ENCODE measurements around the gene REC114. TPM values are rescaled to one million over a fixed set of nuclear protein-coding genes. Genes with fewer than 3 reads are reported as not detected.
"Not testable (repeated sequence)": the region's sequence is repeated elsewhere in the genome, so short reads cannot be mapped to it uniquely, and the experiment has no call there.

REC114 gene
- total and polyA plus RNA-seq, 2 experiments from 2014 or later, result 2.3 to 2.8 TPM

GRCh38 chr15:73571346-73571745, 128.4 kb downstream of the REC114 start:
- peaks cover 69% of the 10 kb centered on the region for H3K36me3 ChIP-seq
- H3K4me1 ChIP-seq (ENCODE audit: low read depth), result no peaks in the 10 kb centered on the region
- no peaks in the 10 kb centered on the region for H3K27me3 ChIP-seq
- DNase-seq (ENCODE audit: low read depth in 1 of 2, low spot score in 1 of 2), result no peak
- H3K9me3 ChIP-seq (ENCODE audit: low read depth), result no peaks in the 10 kb centered on the region
- no peak for TF ChIP-seq CTCF (IDR thresholded peaks at IDR 0.05; ENCODE audit: low read depth, low read length)
- H3K4me3 ChIP-seq, result no peak overlapping the region
- H3K27ac ChIP-seq, result no peak overlapping the region

- peaks cover 73% of the 10 kb centered on the region for H3K36me3 ChIP-seq
Measured at GRCh38 chr15:73572296-73572695, 129.3 kb downstream of the REC114 start.

GRCh38 chr15:73573037-73573436, 130.1 kb downstream of the REC114 start:
- no peak for DNase-seq (ENCODE audit: low read depth in 1 of 2, low spot score in 1 of 2)
- no peaks in the 10 kb centered on the region for H3K9me3 ChIP-seq (ENCODE audit: low read depth)
- peaks cover 70% of the 10 kb centered on the region for H3K36me3 ChIP-seq
- no peaks in the 10 kb centered on the region for H3K27me3 ChIP-seq
- no peak for TF ChIP-seq CTCF (IDR thresholded peaks at IDR 0.05; ENCODE audit: low read depth, low read length)
- H3K27ac ChIP-seq, result no peak overlapping the region
- H3K4me3 ChIP-seq, result no peak overlapping the region
- no peaks in the 10 kb centered on the region for H3K4me1 ChIP-seq (ENCODE audit: low read depth)

More at GRCh38 chr15:73572296-73572695, 129.3 kb downstream of the REC114 start:
- H3K4me3 ChIP-seq, result no peak overlapping the region
- no peak overlapping the region for H3K27ac ChIP-seq
- no peaks in the 10 kb centered on the region for H3K4me1 ChIP-seq (ENCODE audit: low read depth)
- TF ChIP-seq CTCF (IDR thresholded peaks at IDR 0.05; ENCODE audit: low read depth, low read length), result no peak
- DNase-seq (ENCODE audit: low read depth in 1 of 2, low spot score in 1 of 2), result no peak
- H3K27me3 ChIP-seq, result no peaks in the 10 kb centered on the region
- no peaks in the 10 kb centered on the region for H3K9me3 ChIP-seq (ENCODE audit: low read depth)

GRCh38 chr15:73573572-73573971, 130.6 kb downstream of the REC114 start:
- H3K4me3 ChIP-seq, result no peak overlapping the region
- H3K4me1 ChIP-seq (ENCODE audit: low read depth), result no peaks in the 10 kb centered on the region
- DNase-seq (ENCODE audit: low read depth in 1 of 2, low spot score in 1 of 2), result peak in 1 of 2 donors; percentile 97
- no peaks in the 10 kb centered on the region for H3K9me3 ChIP-seq (ENCODE audit: low read depth)
- no peaks in the 10 kb centered on the region for H3K27me3 ChIP-seq
- peak overlapping the region; percentile 19 for H3K27ac ChIP-seq
- peaks cover 68% of the 10 kb centered on the region for H3K36me3 ChIP-seq
- no peak for TF ChIP-seq CTCF (IDR thresholded peaks at IDR 0.05; ENCODE audit: low read depth, low read length)

GRCh38 chr15:73575636-73576247, 132.8 kb downstream of the REC114 start:
- no peaks in the 10 kb centered on the region for H3K27me3 ChIP-seq
- H3K27ac ChIP-seq, result peak overlapping the region; percentile 55
- no peak overlapping the region for H3K4me3 ChIP-seq
- no peak for TF ChIP-seq CTCF (IDR thresholded peaks at IDR 0.05; ENCODE audit: low read depth, low read length)
- peaks cover 62% of the 10 kb centered on the region for H3K36me3 ChIP-seq
- no peaks in the 10 kb centered on the region for H3K4me1 ChIP-seq (ENCODE audit: low read depth)
- no peaks in the 10 kb centered on the region for H3K9me3 ChIP-seq (ENCODE audit: low read depth)
- DNase-seq (ENCODE audit: low read depth in 1 of 2, low spot score in 1 of 2), result peak in 1 of 2 donors; percentile 53

GRCh38 chr15:73577593-73577992, 134.6 kb downstream of the REC114 start:
- H3K36me3 ChIP-seq, result peaks cover 61% of the 10 kb centered on the region
- not testable (repeated sequence) for H3K27me3 ChIP-seq; H3K4me1 ChIP-seq (ENCODE audit: low read depth); H3K9me3 ChIP-seq (ENCODE audit: low read depth); H3K27ac ChIP-seq; DNase-seq (ENCODE audit: low read depth in 1 of 2, low spot score in 1 of 2); H3K4me3 ChIP-seq

Measured in cardiac muscle cell (in vitro differentiated cells and primary cell).